Anterior cingulate cortex (tissue), 58 donors: ENCODE results near the gene CCZ1.
"Not testable (repeated sequence)": the region's sequence is repeated elsewhere in the genome, so short reads cannot be mapped to it uniquely, and the experiment has no call there.

Experiments used
- DNase-seq, 58 donors: peaks; one replicate each; lab custom pipeline; 2025; lab: John Stamatoyannopoulos, UW

Gene CCZ1

DNA sequence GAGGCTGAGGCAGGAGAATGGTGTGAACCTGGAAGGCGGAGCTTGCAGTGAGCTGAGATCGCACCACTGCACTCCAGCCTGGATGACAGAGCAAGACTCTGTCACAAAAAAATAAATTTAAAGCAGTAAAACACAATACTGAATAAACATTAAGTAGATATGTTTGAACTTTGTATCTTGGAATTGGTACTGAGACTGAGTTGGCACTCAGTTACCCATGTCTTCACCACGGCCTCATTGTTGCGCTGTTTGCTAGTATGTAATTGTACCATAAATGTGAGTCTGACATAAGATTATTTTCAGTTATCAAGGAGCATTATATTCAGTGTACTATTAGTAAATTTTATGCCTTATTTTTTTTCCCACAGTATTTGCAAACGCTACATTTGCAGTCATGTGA is 6.2 kb downstream of the CCZ1 start:
- not testable (repeated sequence) for DNase-seq

DNA sequence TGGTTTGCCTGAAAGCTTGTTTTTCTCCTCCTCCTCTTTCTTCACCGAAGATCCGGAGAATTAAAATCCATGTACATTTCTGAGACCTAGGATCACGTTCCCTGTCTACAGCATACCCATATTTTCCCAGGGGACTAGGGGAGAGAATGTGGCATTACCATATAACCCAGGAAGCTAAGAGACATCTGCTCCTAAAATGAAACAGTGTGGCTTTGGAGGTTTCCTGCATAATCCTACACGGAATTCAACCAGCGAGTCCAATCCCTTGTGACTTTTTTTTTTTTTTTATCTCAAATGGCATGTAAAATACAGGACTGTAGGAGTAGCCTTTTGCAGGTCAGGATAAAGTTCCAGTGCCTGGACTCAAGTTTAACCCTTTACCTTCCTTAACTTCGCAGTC is 10.3 kb downstream of the CCZ1 start:
- not testable (repeated sequence) for DNase-seq

DNA sequence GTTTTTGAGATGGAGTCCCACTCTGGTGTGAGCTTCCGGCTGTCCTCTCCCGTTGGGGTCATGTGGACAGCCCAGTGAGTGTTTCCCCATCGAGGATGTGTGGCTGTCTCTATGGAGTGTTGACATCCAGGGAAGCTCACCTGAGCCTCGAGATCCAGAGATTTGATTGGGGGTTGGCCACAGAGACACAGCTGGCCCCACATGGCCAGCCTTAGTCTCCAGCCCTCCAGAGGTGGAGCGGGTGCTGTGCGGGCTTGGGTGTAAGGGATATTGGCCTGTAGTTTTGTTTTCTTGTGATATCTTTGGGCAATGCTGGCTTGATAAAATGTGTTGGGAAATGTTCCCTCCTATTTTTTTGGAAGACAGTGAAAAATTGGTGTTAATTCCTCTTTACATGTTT is 18.0 kb downstream of the CCZ1 start:
- DNase-seq, result not testable (repeated sequence)

DNA sequence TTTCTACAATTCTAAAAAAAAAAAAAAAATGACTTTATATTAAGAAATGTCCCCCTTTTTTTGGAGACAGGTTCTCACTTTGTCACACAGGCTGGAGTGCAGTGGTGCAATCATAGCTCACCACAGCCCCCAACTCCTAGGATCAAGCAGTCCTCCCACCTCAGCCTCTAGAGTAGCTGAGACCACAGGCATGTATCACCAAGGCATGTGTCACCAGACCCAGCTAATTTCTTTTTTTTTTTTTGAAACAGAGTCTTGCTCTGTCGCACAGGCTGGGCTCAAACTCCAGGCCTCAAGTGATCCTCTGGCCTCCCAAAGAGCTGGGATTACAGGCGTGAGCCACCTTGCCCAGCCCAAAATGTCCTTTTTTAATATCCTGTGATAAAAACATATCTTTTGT is 25.6 kb downstream of the CCZ1 start:
- not testable (repeated sequence) for DNase-seq

DNA sequence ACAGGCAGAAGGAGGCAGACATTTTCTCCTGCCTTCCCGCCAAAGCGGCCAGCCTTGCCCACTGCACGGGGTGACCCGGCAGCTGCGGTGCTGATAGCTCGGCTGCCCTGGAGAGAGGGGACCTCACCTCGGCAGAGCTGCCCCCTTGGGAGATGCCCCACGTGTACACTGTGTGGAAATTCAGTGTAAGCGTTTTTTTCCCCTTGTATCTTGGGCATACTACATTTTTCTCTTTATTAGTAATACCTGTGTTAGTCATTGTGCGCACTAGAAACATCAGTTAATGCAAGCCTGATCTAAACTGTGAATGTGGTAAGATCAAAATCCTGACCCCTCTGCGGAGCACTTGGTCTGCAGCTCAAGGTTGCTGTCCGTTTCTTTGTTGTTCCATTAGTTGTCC is 26.1 kb downstream of the CCZ1 start:
- DNase-seq, result not testable (repeated sequence)

DNA sequence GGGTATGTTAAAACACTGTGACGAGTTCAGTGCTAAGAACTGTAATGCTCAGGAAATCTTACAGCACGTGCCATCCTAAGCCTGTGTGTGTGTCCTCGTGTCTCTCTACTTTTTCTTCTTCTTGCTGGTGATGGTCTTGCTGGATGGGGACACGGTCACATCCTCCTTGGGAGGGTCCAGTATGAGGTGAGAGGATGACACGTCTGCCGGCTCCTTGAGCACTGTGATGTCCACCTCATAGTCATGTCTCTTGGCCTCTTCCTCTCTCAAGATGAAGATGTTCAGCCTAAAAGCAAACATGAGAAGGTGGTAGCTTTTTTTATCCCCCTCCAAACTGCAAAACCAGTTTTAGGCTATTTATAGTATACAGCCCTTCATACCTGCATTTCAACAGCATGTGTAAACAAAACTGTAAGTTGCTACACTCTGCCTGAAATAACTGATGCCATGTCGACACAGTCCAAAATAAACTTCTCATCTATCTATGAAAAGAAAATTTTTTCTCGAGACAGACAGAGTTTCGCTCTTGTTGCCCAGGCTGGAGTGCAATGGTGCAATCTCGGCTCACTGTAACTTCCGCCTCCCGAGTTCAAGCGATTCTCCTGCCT is 27.8 kb downstream of the CCZ1 start:
- not testable (repeated sequence) for DNase-seq

DNA sequence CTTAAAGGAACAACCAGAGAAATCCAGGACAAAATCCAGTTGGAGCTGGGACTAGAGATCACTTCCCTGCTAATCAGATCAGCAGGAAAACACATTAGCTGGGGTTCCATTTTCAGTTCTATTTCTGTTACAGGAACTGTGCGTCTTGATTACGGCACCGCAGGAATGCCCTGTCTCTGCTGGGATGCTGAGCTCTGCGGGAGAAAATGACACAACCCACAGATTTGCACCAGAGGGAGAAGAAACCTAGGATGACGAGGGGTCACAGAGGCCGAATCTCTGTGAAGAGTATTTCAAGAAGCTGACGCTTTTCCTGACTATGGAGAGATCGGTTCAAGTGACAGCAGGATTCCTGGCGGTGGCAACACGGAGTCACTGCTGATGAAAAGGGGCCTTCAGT is 31.8 kb downstream of the CCZ1 start:
- not testable (repeated sequence) for DNase-seq

DNA sequence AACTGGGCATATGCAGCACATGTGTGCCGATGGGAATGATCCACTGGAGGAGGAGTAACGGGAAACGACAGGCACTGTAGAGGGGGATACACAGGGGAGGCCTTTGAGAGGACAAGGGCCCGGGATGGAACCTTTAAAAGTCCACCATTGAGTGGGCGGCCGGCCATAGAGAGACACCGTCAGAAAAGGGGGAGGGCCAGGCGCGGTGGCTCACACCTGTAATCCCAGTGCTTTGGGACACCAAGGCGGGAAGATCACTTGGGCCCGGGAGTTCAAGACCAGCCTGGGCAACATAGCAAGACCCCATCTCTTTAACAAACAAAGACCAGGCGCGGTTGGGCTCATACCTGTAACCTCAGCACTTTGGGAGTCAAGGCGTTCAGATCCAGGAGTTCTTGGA is 32.7 kb downstream of the CCZ1 start:
- DNase-seq, result not testable (repeated sequence)

DNA sequence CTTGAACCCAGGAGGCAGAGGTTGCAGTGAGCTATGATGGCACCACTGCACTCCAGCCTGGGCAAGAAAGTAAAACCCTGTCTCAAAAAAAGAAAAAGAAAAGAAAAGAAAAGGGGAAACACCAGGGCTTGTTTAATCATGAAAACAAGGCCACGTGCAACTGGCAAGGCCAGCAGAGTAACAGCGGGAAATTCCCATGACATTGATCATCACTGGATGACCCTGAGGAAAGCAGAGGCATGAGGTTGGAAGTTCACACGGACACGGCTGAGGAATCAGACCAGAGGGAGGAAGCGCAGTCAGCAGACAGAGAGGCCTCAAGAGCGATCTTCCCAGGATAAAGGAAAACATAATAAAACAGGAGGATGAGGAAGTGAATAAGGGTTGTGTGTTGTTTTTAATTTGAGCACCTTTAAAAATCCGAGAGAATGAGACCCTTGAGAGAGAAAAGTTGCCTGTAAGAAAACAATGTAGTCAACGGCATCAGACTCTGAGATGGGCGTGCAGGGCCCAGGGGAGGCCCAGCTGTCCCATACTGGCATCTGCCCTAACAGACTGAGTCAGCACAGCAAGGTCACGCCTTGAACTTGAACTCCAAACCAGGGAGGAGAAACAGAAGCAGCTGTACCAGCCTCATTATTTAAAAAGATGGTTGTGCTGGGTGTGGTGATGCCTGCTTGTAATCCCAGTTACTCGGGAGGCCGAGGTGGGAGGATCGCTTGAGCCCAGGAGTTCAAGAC is 33.5 kb downstream of the CCZ1 start:
- not testable (repeated sequence) for DNase-seq

DNA sequence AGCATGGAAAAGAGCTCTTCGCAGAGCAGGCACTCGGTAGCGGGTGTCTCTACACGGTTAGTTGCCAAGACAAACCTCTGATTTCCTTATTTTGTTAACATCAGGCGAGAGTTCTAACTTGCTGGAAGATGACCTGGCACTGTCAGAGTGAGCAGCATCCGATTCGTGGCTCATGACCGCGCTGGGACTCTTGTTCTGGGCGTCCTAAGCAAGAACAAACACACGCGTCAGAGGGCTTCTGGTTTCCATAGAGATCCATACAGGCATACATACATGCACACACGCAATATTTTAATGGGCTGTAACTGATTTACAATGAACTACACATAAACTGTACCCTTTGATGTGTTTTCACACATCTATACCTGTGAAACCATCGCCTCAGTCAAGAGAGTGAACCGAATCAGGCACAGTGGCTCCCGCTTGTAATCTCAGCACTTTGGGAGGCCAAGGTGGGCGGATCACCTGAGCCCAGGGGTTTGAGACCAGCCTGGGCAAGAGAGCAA is 36.5 kb downstream of the CCZ1 start:
- DNase-seq, result not testable (repeated sequence)

DNA sequence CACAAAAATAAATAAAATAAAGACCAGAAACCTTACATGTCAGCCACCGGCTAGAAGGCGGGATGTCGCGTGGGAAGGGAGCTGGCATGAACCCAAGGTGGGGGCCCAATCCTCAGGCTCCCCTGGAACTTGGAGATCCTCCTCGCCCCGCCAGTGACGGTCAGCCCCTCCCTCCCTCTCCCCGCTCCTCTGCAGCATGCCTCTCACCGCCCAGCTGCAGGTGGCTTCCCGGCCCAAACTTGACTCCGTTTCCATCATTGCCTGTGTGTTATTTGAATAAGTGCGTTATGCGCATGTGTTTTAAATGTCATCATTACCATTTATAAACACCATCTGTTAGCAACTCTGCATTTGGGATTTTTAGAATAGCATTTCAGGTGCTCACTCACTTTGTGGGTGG is 64.7 kb downstream of the CCZ1 start:
- DNase-seq, result not testable (repeated sequence)

DNA sequence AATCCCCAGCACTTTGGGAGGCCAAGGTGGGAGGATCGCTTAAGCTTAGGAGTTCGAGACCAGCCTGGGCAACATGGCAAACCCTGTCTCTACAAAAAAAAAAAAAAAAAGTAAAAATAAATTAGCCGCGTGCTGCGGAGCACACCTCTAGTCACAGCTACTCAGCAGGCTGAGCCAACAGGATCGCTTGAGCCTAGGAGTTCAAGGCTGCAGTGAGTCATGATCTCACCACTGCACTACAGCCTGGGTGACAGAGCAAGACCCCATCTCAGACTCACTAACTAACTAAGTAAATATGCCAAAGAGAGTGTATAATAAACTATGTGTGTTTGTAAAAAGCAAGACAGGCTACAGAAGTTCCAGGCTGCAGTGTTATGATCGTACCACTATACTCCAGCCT is 65.3 kb downstream of the CCZ1 start:
- not testable (repeated sequence) for DNase-seq

DNA sequence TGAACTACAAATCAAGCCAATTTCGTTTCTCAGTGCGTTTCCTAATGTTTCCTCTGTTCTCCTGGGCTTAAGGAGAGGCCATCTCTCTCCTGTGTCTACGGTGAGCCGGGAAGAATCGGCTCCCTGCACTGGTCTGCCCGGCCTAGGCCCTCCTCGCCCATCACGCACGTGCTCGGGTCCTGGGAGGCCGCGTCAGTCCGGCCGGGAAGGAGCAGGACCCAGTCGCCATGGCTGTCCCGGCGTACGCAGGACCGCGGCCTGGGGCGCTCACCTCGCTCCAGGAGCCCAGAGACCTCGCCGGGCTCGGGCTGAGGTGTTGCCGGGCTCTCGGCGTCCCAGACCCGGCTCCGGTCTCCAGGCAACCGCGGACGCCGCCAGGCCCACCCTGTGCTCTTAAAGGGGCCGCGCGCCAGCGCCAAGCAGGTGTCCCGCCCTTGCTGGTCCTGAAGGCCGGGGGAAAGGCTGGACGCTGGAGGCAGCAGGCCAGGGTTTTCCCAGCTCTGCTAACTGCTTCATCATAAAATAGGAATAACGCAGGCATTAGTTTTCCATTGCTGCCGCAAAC is 71.9 kb downstream of the CCZ1 start, which contains the start of gene RSPH10B:
RSPH10B (minus strand) TSS at position 343 of the 565 bp plus-strand sequence. CDS start 3,573 bp downstream, outside the sequence.
- not testable (repeated sequence) for DNase-seq

DNA sequence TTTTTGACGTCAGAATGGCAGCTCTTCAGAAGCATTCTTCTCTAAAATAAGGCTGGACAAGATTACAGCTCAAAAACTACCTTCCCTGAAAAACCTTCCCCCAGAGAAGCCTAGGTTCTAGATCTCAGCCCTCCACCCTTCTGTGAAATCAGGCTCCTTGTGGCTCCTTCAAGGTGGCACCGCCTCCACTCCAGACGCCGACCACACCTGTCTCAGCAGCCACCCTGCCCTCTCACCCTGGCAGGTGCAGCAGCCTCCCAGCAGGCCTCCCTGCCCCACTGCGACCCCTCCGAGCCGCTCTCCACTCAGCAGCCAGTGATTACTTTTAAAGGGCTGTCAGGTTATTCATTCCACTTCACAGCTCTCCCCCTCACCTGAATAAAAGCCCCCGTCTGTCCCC is 75.0 kb downstream of the CCZ1 start:
- not testable (repeated sequence) for DNase-seq
